HG03280 (cell line): Measurements from ENCODE around the gene ETV3.
A peak's percentile ranks its signal among the peaks of the same experiment; 100 is the strongest.
"Not testable (repeated sequence)": the region's sequence is repeated elsewhere in the genome, so short reads cannot be mapped to it uniquely, and the experiment has no call there.

ENCODE experiments used
- ATAC-seq: cut with Tn5 transposase; IDR thresholded peaks from one replicate; pipeline ENCODE4 v1.9.1; 2021; ENCODE audit warnings: mild to moderate bottlenecking, moderate library complexity; ENCODE audit not compliant: unreplicated experiment

ETV3 gene

GRCh38 chr1:157138220-157139051 is at the start of gene ETV3:
TSS of gene ETV3 (minus strand) at chr1:157138395. CDS start at chr1:157136352, 2,043 bp downstream.
- peak; percentile 85 for ATAC-seq

DNA sequence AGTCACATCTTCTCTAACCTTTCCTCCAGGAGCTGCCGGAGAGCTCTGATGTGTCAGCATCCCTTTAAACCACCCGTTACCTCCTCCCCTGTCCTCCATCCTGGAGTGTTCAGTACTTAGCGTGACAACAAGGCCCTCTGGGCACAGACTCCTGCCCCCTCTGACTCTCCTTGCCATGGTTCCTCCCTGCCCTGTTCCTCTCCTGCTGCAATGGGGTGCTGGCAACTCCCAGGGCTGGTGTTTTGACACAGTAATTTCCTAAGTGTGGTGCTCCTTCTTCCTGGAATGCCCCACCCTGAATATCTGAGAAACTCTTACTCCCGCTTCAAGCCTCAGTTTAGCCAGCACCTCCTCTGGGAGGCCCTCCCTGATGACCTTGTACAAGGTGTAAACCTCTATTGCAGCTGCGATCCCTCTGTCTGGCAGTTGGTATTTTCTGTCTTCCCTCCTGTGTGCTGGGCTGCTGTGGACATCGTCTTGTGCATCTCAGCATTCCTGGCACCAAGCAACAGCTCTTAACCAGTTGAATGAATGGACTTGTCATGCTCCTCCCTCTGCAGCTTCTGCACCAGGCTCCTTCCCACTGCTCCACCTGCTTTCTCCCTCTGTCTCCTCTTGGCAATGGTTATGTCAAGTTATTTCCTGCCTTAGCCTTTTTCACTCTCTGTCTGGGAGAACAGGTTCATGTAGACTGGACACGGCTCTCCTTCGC is 48.2 kb upstream of the ETV3 start:
- no peak for ATAC-seq

DNA sequence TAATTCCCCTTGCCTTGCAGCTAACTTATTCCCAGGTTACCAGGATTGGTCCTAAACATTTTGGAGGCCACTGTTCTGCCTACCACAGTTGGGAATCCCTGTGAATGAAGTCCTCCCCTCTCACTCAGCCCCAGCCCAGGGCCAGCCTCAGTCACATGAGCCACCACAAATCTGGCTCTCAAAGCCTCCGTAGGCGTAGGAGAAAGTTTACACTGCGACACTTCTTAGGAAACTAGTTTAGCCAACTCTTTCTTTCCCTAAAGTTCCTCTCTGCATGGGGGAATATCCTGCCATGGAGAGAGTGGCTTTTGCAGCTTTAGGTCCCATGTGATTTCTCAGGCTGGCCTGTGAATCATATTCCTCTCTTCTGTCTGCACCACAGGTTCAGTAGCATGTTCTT is 45.7 kb upstream of the ETV3 start:
- no peak for ATAC-seq

GRCh38 chr1:157182371-157182770 is 44.2 kb upstream of the ETV3 start:
- ATAC-seq: not testable (repeated sequence)

- no peak for ATAC-seq
These were observed 43.6 kb upstream of the ETV3 start for GRCh38 chr1:157181790-157182189.

- ATAC-seq: no peak
These were observed 43.1 kb upstream of the ETV3 start for GRCh38 chr1:157181258-157181657.

DNA sequence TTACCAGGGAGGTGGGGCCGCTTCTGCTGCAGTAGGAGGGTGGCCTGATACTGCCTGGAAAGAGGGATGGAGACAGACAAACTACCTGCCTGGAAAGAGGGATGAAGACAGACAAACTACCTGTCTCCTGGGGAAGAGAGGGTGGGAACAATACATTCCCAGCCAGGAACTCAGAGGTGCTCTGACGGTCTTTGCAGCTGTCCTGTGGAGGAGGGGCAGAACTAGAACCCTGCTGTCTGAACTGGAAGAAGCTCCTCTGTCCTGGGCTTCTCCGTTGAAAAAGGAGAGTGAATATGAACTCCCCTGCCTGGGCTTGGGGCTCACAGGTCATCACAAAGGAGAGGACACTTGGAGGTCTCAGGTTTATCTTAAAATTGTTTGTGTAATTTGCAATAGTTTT is 40.3 kb upstream of the ETV3 start:
- ATAC-seq: no peak

DNA sequence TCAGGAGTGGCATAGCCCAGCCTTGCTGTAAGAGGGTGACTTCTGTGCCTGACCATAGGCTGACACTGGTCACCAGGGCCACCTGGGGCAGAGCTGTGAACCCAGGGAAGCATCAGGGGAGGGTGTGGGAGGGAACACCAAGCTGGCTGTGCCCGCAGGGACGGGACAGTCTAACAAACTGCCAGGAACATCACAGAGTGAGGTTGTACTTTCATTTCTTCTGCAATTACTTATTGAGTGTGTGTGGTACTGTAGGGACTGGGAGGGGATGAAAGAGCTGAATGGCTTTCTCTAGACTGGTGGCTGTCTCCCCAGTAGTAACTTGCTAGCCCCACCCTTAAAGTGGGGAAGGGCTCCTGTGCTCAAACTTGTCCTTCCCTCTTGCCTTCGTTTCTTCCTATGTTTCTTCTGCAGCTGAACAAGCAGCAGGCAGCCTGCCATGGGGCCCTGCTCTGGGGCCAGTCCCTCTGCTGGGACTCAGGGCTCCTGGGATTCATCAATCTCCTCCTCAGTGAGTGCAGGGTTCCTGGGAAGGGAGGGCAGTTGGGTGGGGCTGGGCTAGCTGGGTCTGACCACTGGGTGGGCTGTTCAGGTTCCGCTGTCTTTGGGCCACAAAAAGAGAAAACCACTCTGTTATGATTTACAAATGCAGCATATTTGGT is 39.7 kb upstream of the ETV3 start:
- no peak for ATAC-seq

DNA sequence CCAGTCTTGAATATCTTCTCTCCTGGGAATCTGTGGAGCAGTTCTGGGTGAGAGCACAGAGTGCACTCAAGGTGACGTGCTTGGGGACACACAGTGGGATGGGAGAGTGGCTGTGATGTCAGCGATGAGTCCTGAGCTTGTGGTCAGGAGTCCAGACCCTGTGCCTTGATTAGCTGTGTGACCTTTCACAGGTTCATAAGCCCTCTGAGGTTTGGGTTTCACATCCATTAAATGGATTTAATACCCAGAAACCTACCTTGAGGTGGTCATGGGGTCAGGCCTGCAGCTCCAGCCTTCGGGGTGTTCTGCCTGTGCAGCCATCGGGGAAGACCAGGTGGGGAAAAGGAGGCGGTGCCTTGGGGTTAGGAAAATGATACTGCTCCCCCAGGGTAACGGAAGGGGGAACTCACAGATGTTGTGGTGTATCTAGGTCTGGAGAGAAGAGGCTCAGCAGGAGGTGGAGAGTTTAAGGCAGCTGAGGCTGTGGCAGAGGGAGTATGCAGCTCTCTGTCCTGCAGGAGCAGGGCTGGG is 38.5 kb upstream of the ETV3 start:
- ATAC-seq: no peak

DNA sequence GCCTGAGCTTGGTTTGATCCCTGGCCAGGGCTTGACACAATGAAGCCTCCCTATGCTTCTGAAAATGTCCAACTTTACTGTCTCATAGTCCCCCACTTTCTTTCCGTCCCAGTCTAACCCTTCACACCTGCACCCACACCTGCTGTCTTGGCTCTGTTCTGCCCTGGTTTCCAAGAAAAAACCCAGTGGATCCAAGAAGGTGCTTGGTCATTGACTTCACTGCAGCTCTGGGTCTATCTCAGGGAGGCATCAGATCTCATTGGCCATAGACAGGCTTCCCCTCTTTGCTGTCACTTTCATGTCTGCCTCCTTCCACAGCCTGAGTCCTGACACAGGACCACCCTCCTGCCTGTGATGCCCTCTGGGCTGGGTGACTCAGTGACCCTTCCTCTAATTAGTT is 37.8 kb upstream of the ETV3 start:
- no peak for ATAC-seq

DNA sequence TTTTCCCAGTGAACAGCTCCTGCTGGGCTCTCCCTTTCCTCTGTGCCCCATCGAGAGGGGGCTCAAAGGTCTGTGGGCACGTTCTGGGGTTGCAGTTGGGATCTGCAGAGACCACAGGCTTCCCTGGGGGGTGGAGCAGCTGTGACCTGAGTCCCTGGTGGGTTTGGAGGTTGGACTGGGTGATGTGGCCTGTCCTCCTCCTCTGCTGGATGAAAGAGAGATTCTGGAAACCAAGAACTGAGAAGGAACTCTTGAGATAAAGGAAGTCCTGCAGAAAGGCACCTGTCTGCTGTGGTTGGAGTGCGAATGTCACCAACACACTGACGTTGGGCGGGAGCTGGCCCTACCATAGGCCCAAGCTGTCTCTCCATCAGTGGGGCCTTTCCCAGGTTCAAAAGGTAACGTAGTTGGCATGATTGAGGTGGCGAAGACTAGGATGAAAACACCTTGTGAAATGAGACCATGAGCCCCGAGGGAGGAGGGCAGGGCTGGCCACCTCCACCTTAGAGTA is 35.8 kb upstream of the ETV3 start:
- no peak for ATAC-seq

DNA sequence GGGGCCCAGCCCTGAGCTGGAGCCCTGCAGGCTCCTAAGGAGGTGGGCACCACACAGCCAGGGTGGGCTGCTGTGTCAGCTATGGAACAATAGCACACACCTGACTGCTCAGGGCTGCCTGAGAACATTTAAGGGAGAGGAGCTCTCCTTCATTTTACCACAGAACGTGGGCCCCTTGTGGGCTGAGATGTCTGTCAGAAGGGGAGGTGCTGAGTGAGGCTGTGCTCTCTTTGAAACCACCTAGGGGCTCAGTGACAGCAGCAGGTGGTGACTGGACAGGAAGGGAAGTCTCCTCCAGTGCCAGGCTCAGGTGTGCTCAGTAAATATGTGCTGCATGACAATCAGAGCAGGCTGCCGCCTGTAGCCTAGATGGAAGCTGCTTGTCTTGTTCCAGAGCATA is 35.0 kb upstream of the ETV3 start:
- ATAC-seq: not testable (repeated sequence)

DNA sequence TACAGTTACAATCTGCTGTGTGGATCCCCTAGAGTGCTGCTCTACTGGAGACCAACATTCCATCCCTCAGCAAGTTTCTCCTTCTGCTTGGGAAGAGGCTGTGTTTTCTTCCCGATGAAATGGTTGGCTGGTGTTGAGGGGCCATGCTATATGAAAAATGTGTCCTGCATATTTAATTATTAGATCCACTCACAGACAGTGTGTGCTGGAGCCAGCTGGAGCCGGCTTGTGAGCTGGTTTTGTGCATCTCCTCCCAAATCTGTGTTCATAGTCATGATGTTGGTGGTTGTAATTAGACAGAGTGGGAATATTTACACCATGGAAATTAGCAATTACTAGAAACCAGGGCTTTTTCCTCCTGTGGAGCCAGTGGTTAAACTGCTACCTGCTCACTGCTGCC is 34.4 kb upstream of the ETV3 start:
- not testable (repeated sequence) for ATAC-seq

DNA sequence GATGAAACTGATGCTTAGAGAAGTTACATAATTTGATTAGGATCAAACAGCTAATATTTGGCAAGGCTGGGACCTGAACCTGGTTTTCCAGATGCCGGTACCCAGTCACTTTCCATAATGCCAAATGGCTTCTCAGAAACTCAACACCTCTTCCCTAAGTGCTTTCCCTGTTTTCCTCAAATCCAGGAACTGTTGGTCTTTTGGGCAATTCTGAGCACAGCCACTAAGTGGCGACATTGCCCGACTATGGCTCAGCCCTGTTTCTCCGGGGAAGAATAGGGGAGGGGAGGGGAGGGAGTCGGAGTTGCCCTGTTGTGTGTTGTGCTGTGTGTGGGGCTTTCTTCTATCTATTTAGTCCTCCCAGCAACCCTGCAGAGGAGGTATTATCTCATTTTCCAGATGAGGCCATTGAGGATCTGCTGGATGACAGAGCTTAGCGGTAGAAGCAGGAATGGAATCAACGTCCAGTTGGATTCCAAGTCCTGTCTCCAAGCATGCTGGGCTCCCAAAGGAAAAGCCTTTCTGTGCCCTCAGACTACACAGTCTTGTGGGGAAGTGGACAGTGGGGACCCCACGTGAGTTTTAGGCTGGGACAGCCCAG is 33.8 kb upstream of the ETV3 start:
- not testable (repeated sequence) for ATAC-seq

DNA sequence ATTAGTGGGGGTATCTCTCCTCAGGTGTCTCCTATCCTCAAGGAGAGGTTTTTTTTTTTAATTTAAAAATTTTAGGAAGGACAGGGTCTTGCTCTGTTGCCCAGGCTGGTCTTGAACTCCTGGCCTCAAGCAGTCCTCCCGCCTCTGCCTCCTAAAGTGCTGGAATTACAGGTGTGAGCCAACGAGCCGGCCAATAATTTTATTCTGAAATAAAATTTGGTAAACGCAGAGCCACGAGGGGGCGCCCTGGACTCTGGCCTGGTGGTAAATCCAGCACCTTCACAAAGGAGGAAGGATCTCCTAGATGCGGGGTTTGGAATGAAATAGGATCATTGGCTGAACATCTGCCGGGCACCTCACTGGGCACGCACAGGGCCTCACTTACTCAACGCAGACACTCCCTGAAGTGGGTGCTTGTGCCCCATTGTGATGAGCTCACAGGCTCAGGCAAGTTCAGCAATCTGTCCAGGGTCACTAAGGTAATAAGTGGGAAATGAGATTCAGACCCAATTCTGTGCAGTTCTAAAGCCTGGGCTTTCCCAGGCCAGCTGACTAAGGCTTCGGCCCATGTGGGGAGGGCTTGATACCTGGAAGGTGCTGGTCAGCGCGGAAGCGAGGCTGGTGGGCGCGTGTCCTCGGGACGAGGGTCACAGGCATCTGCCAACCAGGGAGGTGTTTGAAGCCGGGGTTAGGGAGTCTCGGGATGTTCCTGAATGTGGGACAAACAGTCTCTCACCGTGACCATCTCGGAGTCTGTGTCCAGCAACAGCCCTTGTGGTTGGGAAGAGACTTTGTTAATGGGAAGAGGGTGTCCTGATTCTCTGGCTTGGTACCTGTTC is 32.7 kb upstream of the ETV3 start:
- ATAC-seq: no peak

- ATAC-seq: no peak
These were observed 29.8 kb upstream of the ETV3 start for GRCh38 chr1:157168015-157168414.

- no peak for ATAC-seq
These were observed 29.2 kb upstream of the ETV3 start for GRCh38 chr1:157167437-157167836.

GRCh38 chr1:157166590-157166989 is 28.4 kb upstream of the ETV3 start:
- no peak for ATAC-seq

GRCh38 chr1:157163273-157164127 is 25.3 kb upstream of the ETV3 start:
- ATAC-seq: no peak
